ENCODE measurements around the gene DYNLT4.
A peak's percentile ranks its signal among the peaks of the same experiment; 100 is the strongest.

Gene DYNLT4

GRCh38 chr1:44792736-44793502 lies 14.2 kb downstream of the DYNLT4 start:
- DNase-seq: no peak

- DNase-seq: no peak
Observed at GRCh38 chr1:44790968-44791801, 16.0 kb downstream of the DYNLT4 start.

GRCh38 chr1:44788120-44788860 lies 18.9 kb downstream of the DYNLT4 start, which contains the start of gene BEST4:
Gene BEST4, minus strand, starts transcription at chr1:44788170. Its CDS starts 465 bp downstream, at chr1:44787705.
- DNase-seq: no peak

GRCh38 chr1:44787506-44787905 lies 19.6 kb downstream of the DYNLT4 start:
- DNase-seq: no peak

GRCh38 chr1:44786841-44787426 lies 20.2 kb downstream of the DYNLT4 start:
- no peak for DNase-seq

GRCh38 chr1:44786138-44786840 lies 20.9 kb downstream of the DYNLT4 start:
- peak in 16 of 56 donors; percentile 10 to 61 (median 24) for DNase-seq

- no peak for DNase-seq
Observed at GRCh38 chr1:44785501-44786137, 21.5 kb downstream of the DYNLT4 start.

GRCh38 chr1:44785029-44785380 lies 22.1 kb downstream of the DYNLT4 start:
- no peak for DNase-seq

- DNase-seq: peak in 4 of 56 donors; percentile 4 to 30 (median 13)
Observed at GRCh38 chr1:44784094-44785028, 22.8 kb downstream of the DYNLT4 start.

- DNase-seq: no peak
Observed at GRCh38 chr1:44783697-44784093, 23.5 kb downstream of the DYNLT4 start.

GRCh38 chr1:44780583-44781121 lies 26.5 kb downstream of the DYNLT4 start:
- no peak for DNase-seq

GRCh38 chr1:44778705-44779576 lies 28.2 kb downstream of the DYNLT4 start:
- DNase-seq: no peak

- no peak for DNase-seq
Observed at GRCh38 chr1:44777969-44778635, 29.0 kb downstream of the DYNLT4 start.

- DNase-seq: no peak
Observed at GRCh38 chr1:44777547-44777946, 29.6 kb downstream of the DYNLT4 start.

GRCh38 chr1:44776730-44777068 lies 30.5 kb downstream of the DYNLT4 start:
- DNase-seq: no peak

- DNase-seq: peak in 15 of 56 donors; percentile 14 to 59 (median 46)
Observed at GRCh38 chr1:44775930-44776729, 31.0 kb downstream of the DYNLT4 start.

Measured in amygdala (tissue), 56 donors.